HEK293T (cell line): ENCODE measurements around the gene MND1.
"Not testable (repeated sequence)": the region's sequence is repeated elsewhere in the genome, so short reads cannot be mapped to it uniquely, and the experiment has no call there.

Source experiments
- CTCF ChIA-PET: fragments of 350-600 bp; formaldehyde crosslinking; extraction: SDS; loops from one replicate; lab custom pipeline; 2021; ENCODE audit warnings: antibody characterized with exemption, inconsistent platforms; lab: Yijun Ruan, JAX
- POLR2A ChIA-PET: fragments of 350-600 bp; formaldehyde crosslinking; extraction: SDS; loops from one replicate; lab custom pipeline; 2020; ENCODE audit warnings: antibody characterized with exemption, inconsistent platforms; lab: Yijun Ruan, JAX
- DNase-seq: peaks from one replicate; pipeline ENCODE4 v3.0.0; 2012; ENCODE audit warnings: mixed read lengths; ENCODE audit errors: extremely low spot score
- ARNT ChIP-seq: fragments of 450-650 bp; IDR thresholded peaks from 2 replicates; pipeline ENCODE4 v1.6.1; 2017; ENCODE audit warnings: mild to moderate bottlenecking
- BHLHE40 ChIP-seq: fragments of 450-650 bp; IDR thresholded peaks from 2 replicates; pipeline ENCODE4 v1.6.1; 2016; ENCODE audit warnings: mild to moderate bottlenecking, moderate library complexity, borderline replicate concordance
- CTBP1 ChIP-seq: fragments of 450-650 bp; IDR thresholded peaks from 2 replicates; pipeline ENCODE4 v1.6.1; 2016; ENCODE audit warnings: borderline replicate concordance
- ELF4 ChIP-seq: fragments of 450-650 bp; IDR thresholded peaks from 2 replicates; pipeline ENCODE4 v1.6.1; 2017; ENCODE audit warnings: antibody characterized with exemption
- FOXA1 ChIP-seq: fragments of 450-650 bp; IDR thresholded peaks from 2 replicates; pipeline ENCODE4 v1.6.1; 2016; ENCODE audit warnings: mild to moderate bottlenecking
- FOXK2 ChIP-seq: fragments of 450-650 bp; IDR thresholded peaks from 2 replicates; pipeline ENCODE4 v1.6.1; 2016; ENCODE audit warnings: mild to moderate bottlenecking
- FOXM1 ChIP-seq: fragments of 450-650 bp; IDR thresholded peaks from 2 replicates; pipeline ENCODE4 v1.6.1; 2017; ENCODE audit warnings: mild to moderate bottlenecking, borderline replicate concordance
- HDGF ChIP-seq: fragments of 450-650 bp; IDR thresholded peaks from 2 replicates; pipeline ENCODE4 v1.6.1; 2017; ENCODE audit warnings: antibody characterized with exemption, borderline replicate concordance
- L3MBTL2 ChIP-seq: fragments of 450-650 bp; conservative IDR thresholded peaks from 2 replicates; pipeline ENCODE4 v1.6.1; 2016; ENCODE audit warnings: mild to moderate bottlenecking
- LEF1 ChIP-seq: fragments of 450-650 bp; IDR thresholded peaks from 2 replicates; pipeline ENCODE4 v1.6.1; 2017; ENCODE audit warnings: mild to moderate bottlenecking, borderline replicate concordance
- NFRKB ChIP-seq: fragments of 450-650 bp; IDR thresholded peaks from 2 replicates; pipeline ENCODE4 v1.6.1; 2016; ENCODE audit warnings: mild to moderate bottlenecking, moderate library complexity
- SP1 ChIP-seq: fragments of 450-650 bp; IDR thresholded peaks from 2 replicates; pipeline ENCODE4 v1.6.1; 2017
- SUZ12 ChIP-seq: fragments of 450-650 bp; IDR thresholded peaks from 2 replicates; pipeline ENCODE4 v1.6.1; 2016; ENCODE audit warnings: mild to moderate bottlenecking
- TARDBP ChIP-seq: fragments of 450-650 bp; IDR thresholded peaks from 2 replicates; pipeline ENCODE4 v1.6.1; 2016
- ZNF384 ChIP-seq: fragments of 450-650 bp; IDR thresholded peaks from 2 replicates; pipeline ENCODE4 v1.6.1; 2016
- TF ChIP-seq, protein P1 (sequence below): fragments of 450-650 bp; IDR thresholded peaks from 2 replicates; pipeline ENCODE4 v1.6.1; 2016

The MND1 gene

DNA sequence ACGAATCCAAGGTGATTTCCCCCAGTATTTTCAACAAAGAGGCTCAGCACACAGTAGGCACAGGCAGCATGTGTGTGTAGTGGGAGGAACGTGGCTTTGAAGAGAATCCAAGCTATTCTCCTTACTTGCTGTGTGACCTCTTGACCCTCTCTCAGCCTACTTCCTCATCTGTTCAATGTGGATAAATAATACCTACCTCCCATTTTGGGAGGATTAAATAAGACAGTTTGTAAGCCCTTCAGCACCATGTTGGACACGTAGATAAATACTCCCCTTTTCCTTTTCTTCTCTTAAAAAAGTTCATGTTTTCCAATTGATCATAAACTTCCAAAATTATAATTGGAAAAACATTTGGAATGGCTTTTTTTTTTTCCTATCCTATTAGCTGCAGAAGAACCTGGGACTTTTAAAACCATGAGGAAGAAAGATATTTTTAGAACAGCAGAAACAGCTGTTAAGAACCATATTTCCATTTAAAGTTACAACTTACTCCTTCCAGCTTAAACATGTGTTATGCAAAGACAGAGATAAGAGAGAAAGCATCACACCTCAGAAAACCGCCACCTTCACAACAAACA is 65.5 kb downstream of the MND1 start:
- TF ChIP-seq ELF4 (no peak), ARNT (no peak), TARDBP (no peak), NFRKB (no peak), L3MBTL2 (no peak), BHLHE40 (no peak), SUZ12 (no peak), FOXA1 (no peak), LEF1 (no peak), SP1 (no peak), ZNF384 (no peak), HDGF (no peak), FOXK2 (no peak), CTBP1 (no peak), FOXM1 (no peak)
- TF ChIP-seq, protein P1, sequence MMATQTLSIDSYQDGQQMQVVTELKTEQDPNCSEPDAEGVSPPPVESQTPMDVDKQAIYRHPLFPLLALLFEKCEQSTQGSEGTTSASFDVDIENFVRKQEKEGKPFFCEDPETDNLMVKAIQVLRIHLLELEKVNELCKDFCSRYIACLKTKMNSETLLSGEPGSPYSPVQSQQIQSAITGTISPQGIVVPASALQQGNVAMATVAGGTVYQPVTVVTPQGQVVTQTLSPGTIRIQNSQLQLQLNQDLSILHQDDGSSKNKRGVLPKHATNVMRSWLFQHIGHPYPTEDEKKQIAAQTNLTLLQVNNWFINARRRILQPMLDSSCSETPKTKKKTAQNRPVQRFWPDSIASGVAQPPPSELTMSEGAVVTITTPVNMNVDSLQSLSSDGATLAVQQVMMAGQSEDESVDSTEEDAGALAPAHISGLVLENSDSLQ = no peak
- no peak for DNase-seq
- ChIA-PET CTCF (interaction anchor here (0.6 kb wide), 1 partner anchor 178 kb away, joined by 3 read pairs; no protein-coding TSS in a partner anchor), POLR2A (no interaction called here)

DNA sequence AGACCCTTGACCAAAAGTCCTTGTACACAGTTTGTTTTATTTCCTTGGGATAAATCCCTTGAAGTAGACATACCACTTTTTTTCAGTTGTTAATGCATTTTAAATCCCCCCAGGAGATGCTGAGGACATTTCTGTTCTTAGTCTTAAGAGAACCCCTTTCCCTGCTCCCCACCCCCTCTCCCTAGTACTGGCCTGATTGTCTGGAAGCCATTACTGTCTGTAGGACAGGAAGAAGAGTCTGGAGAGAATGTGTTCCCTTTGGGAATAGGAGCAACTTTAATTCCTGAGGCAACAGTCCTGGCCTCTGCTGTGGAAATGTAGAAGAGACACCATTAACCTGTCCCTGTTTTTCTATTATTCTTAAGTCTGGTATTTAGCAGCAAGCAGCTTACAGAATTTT is 69.4 kb downstream of the MND1 start:
- TF ChIP-seq FOXM1 (no peak), ARNT (no peak), CTBP1 (no peak), FOXA1 (no peak), SP1 (no peak), NFRKB (no peak), FOXK2 (no peak), ELF4 (no peak), LEF1 (no peak)
- POLR2A ChIA-PET = no interaction called here
- DNase-seq = no peak
- CTCF ChIA-PET = no interaction called here

DNA sequence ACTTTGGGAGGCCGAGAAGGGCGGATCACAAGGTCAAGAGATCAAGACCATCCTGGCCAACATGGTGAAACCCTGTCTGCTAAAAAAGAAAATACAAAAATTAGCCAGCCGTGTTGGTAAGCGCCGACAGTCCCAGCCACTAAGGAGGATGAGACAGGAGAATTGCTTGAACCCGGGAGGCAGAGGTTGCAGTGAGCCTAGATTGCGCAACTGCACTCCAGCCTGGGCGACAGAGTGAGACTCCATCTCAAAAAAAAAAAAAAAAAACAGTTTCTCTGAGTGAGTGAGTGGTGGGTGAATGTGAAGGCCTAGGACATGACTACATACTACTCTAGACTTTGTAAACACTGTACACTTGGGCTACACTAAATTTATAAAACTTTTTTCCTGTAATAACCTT is 72.0 kb downstream of the MND1 start:
- POLR2A ChIA-PET = interaction anchor here (1.2 kb wide), 1 partner anchor 50 kb away, joined by 3 read pairs; the partner anchor contains the start of gene TMEM131L
- CTCF ChIA-PET, DNase-seq: not testable (repeated sequence)

DNA sequence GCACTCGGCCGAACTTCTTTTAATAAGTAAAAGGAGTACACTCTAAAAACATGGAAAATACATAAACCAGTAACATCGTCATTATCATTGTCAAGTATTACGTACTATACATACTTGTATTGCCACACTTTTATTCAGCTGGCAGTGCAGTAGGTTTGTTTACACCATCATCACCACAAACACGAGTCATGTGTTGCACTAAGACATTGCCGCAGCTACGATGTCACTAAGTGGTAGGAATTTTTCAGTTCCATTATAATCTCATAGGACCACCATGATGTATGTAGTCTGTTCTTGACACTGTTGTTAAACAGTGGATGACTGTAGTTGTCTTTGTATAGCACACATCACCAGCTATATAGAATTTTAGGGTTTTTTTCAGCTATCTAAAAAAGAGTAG is 73.6 kb downstream of the MND1 start:
- DNase-seq = no peak
- no peak for TF ChIP-seq NFRKB
- no peak for TF ChIP-seq BHLHE40
- TF ChIP-seq HDGF = no peak
- TF ChIP-seq TARDBP = no peak
- no peak for TF ChIP-seq SP1
- no peak for TF ChIP-seq L3MBTL2
- no peak for TF ChIP-seq ZNF384
- no peak for TF ChIP-seq CTBP1
- ChIA-PET POLR2A (no interaction called here), CTCF (no interaction called here)

DNA sequence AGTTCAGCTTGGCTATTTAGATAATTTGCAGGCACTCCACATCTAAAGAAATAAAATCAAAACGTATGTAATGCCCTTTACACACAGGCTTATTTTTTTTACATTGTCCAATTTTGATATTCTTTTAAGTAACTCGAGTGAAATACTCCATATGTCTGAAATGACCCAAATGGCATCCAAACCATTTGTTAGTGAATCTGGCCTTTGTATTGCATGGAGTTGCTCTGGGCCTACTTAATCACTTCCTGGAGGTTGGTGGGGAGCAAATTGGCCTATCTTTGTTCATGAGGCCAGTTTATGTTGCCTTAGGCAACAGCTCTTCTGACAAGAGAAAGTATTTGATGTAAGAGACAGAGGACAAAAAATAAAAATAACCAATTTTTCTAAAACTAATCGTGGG is 74.1 kb downstream of the MND1 start:
- TF ChIP-seq SUZ12 (no peak), FOXK2 (no peak), SP1 (no peak)
- ChIA-PET POLR2A (no interaction called here), CTCF (no interaction called here)
- no peak for DNase-seq

DNA sequence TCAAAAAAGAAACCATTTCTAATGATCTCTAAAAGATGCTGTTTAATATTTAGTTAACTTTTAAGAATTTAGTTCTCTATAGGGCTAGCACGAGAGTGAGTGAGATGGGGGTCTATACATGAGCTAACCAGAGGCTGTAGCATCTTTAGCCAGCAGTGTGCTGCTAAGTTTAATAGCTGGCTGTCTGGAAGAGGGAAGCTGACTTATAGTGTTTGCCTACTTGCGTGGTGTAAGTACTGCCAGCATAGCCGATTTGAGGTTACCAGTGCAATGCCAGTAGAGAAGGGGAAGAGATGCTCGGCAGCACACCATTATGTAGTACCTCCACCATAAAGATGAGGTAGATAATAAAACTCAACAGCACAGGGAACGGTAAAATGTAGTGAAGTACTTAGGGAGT is 74.5 kb downstream of the MND1 start:
- TF ChIP-seq ZNF384 = no peak
- TF ChIP-seq NFRKB = no peak
- TF ChIP-seq LEF1 = no peak
- TF ChIP-seq, protein P1 = no peak
- no peak for TF ChIP-seq SUZ12
- no peak for TF ChIP-seq FOXM1
- TF ChIP-seq TARDBP = no peak
- no peak for TF ChIP-seq CTBP1
- TF ChIP-seq ELF4 = no peak
- no peak for TF ChIP-seq L3MBTL2
- TF ChIP-seq ARNT = no peak
- DNase-seq = no peak
- CTCF ChIA-PET = no interaction called here
- POLR2A ChIA-PET = no interaction called here

DNA sequence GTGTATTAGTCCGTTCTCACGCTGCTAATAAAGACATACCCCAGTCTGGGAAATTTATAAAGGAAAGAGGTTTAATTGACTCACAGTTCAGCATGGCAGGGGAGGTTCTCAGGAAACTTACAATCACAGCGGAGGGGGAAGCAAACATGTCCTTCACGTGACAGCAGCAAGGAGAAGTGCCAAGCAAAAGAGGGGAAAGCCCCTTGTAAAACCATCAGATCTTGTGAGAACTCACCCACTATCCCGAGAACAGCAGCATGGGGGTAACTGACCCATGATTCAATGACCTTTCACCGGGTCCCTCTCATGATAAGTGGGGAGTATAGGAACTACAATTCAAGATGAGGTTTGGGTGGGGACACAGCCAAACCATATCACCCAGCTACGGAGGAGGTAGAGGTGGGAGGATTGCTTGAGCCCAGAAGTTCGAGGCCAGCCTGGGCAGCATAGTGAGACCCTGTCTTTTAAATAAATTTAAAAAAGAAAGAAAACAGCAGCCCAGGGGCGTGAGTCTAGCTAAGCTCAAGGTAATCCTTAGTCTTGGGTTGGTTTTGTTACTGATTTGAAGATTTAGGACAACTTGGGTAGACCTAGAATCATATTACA is 75.3 kb downstream of the MND1 start:
- TF ChIP-seq TARDBP = no peak
- no peak for TF ChIP-seq SUZ12
- no peak for TF ChIP-seq LEF1
- TF ChIP-seq FOXM1 = no peak
- no peak for TF ChIP-seq SP1
- no peak for TF ChIP-seq L3MBTL2
- no peak for TF ChIP-seq FOXA1
- no peak for TF ChIP-seq CTBP1
- TF ChIP-seq FOXK2 = no peak
- TF ChIP-seq BHLHE40 = no peak
- DNase-seq = no peak
- POLR2A ChIA-PET = no interaction called here
- CTCF ChIA-PET = no interaction called here
